Cardiac fibroblast (primary cell): Measurements from ENCODE around the gene LRP1.

ENCODE experiments used
- DNase-seq, 2 donors: peaks; one replicate each; pipeline versions ENCODE4 v3.0.0 to v3.0.0-alpha.2; 2010; ENCODE audit warnings: low read depth in 2 of 2
- H3K4me3 ChIP-seq, 2 donors: replicated peaks in 1 of 2; 1 replicate in 1 of 2; 2 replicates in 1 of 2; pipeline ENCODE4 v1.5.1; 2011; ENCODE audit warnings: low read depth in 2 of 2, low read length in 2 of 2, mild to moderate bottlenecking in 2 of 2, moderate library complexity in 1 of 2
- CTCF ChIP-seq: IDR thresholded peaks from one replicate; pipeline ENCODE4 v1.5.1; 2011; ENCODE audit warnings: low read depth, mild to moderate bottlenecking, low read length, inconsistent platforms

Gene LRP1

GRCh38 chr12:57099047-57099714 is 29.1 kb upstream of the LRP1 start:
- H3K4me3 ChIP-seq = no peak overlapping the region
- TF ChIP-seq CTCF = no peak
- no peak for DNase-seq

- no peak for TF ChIP-seq CTCF
- no peak for DNase-seq
- H3K4me3 ChIP-seq = no peak overlapping the region
Measured at GRCh38 chr12:57099766-57100165, 28.5 kb upstream of the LRP1 start.

GRCh38 chr12:57101892-57102695 is 26.2 kb upstream of the LRP1 start:
- DNase-seq = no peak
- H3K4me3 ChIP-seq = no peak overlapping the region
- TF ChIP-seq CTCF = no peak

GRCh38 chr12:57103856-57104255 is 24.4 kb upstream of the LRP1 start:
- DNase-seq = no peak
- no peak overlapping the region for H3K4me3 ChIP-seq
- TF ChIP-seq CTCF = no peak

GRCh38 chr12:57104292-57104910 is 23.9 kb upstream of the LRP1 start:
- no peak overlapping the region for H3K4me3 ChIP-seq
- no peak for TF ChIP-seq CTCF
- DNase-seq = no peak

- no peak for TF ChIP-seq CTCF
- no peak for DNase-seq
- no peak overlapping the region for H3K4me3 ChIP-seq
Measured at GRCh38 chr12:57105011-57105753, 23.1 kb upstream of the LRP1 start.
